WI38 (cell line): ENCODE measurements around the gene C1orf21.

Source experiments
- H3K4me3 ChIP-seq: 2 replicates; pipeline ENCODE4 v1.5.1; 2011; ENCODE audit warnings: low read depth, mild to moderate bottlenecking, control low read depth, low read length
- TF ChIP-seq, protein P1 (sequence below): IDR thresholded peaks from 2 replicates; pipeline ENCODE4 v1.5.1; 2012; ENCODE audit warnings: low read depth, mild to moderate bottlenecking, control low read depth, low read length

C1orf21 gene

GRCh38 chr1:184553845-184554244, 167.0 kb downstream of the C1orf21 start:
- TF ChIP-seq, protein P1, sequence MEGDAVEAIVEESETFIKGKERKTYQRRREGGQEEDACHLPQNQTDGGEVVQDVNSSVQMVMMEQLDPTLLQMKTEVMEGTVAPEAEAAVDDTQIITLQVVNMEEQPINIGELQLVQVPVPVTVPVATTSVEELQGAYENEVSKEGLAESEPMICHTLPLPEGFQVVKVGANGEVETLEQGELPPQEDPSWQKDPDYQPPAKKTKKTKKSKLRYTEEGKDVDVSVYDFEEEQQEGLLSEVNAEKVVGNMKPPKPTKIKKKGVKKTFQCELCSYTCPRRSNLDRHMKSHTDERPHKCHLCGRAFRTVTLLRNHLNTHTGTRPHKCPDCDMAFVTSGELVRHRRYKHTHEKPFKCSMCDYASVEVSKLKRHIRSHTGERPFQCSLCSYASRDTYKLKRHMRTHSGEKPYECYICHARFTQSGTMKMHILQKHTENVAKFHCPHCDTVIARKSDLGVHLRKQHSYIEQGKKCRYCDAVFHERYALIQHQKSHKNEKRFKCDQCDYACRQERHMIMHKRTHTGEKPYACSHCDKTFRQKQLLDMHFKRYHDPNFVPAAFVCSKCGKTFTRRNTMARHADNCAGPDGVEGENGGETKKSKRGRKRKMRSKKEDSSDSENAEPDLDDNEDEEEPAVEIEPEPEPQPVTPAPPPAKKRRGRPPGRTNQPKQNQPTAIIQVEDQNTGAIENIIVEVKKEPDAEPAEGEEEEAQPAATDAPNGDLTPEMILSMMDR = no peak
- no peak overlapping the region for H3K4me3 ChIP-seq

GRCh38 chr1:184555665-184556641, 169.1 kb downstream of the C1orf21 start:
- TF ChIP-seq, protein P1 = no peak
- H3K4me3 ChIP-seq = no peak overlapping the region

GRCh38 chr1:184556665-184557064, 169.8 kb downstream of the C1orf21 start:
- H3K4me3 ChIP-seq = no peak overlapping the region
- TF ChIP-seq, protein P1 = no peak

GRCh38 chr1:184557423-184558347, 170.9 kb downstream of the C1orf21 start:
- no peak overlapping the region for H3K4me3 ChIP-seq
- TF ChIP-seq, protein P1 = no peak

DNA sequence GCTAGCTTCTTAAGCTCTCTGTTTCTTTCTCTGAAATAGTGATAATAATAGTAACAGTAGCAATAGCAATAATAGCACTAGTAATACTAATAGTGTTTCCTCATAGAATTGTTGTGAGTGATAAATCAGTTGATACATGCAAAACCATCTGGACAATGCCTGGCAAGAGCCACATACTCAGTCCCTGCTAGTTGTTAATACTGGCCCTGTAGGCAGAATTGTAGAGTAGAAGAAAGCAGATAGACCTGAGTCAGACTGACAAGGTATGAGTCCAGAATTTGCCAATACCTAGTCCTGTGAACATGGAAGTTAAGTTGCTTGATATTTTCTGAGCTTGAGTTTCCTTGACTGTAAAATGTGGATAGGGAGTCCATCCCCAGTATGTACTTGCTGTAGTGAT, 171.9 kb downstream of the C1orf21 start:
- no peak overlapping the region for H3K4me3 ChIP-seq
- TF ChIP-seq, protein P1 = no peak

DNA sequence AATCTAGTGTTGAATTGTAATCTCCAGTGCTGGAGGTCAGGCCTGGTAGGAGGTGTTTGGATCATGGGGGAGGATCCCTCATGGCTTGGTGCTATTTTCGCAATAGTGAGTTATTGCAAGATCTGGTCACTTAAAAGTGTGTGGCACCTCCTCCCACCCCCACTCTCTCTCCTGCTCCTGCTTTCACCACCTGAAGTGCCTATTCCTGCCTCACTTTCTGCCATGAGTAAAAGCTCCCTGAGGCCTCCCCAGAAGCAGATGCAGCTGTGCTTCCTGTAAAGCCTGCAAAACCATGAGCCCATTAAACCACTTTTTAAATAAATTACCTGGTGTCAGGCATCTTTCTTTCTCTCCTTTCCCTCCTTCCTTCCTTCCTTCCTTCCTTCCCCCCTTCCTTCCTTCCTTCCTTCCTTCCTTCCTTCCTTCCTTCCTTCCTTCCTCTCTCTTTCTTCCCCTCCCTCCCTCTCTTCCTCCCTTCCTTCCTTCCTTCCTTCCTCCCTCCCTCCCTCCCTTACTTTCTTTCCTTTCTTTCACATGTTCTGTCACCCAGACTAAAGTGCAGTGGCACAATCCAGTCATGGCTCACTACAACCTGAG, 172.4 kb downstream of the C1orf21 start:
- H3K4me3 ChIP-seq = no peak overlapping the region
- TF ChIP-seq, protein P1 = no peak
